Measurements from ENCODE around the gene ZFC3H1.

The ZFC3H1 gene

GRCh38 chr12:71584356-71584755, 79.3 kb downstream of the ZFC3H1 start:
- ATAC-seq, result no peak; the same call in 2 of the 3 replicates
- no peak for TF ChIP-seq ARNTL (CRISPR knock-in tag; IDR thresholded peaks at IDR 0.05; ENCODE audit: borderline replicate concordance, low read depth)
- no peak for TF ChIP-seq GLIS3 (CRISPR knock-in tag; IDR thresholded peaks at IDR 0.05)
- TF ChIP-seq SNAI2 (CRISPR knock-in tag; IDR thresholded peaks at IDR 0.05), result no peak
- TF ChIP-seq, protein P1, sequence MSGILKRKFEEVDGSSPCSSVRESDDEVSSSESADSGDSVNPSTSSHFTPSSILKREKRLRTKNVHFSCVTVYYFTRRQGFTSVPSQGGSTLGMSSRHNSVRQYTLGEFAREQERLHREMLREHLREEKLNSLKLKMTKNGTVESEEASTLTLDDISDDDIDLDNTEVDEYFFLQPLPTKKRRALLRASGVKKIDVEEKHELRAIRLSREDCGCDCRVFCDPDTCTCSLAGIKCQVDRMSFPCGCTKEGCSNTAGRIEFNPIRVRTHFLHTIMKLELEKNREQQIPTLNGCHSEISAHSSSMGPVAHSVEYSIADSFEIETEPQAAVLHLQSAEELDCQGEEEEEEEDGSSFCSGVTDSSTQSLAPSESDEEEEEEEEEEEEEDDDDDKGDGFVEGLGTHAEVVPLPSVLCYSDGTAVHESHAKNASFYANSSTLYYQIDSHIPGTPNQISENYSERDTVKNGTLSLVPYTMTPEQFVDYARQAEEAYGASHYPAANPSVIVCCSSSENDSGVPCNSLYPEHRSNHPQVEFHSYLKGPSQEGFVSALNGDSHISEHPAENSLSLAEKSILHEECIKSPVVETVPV (CRISPR knock-in tag; IDR thresholded peaks at IDR 0.05), result no peak
- no peak for TF ChIP-seq ZNF8 (CRISPR knock-in tag; IDR thresholded peaks at IDR 0.05)
- TF ChIP-seq TOX (CRISPR knock-in tag; IDR thresholded peaks at IDR 0.05; ENCODE audit: borderline replicate concordance), result no peak
- TF ChIP-seq, protein P2, sequence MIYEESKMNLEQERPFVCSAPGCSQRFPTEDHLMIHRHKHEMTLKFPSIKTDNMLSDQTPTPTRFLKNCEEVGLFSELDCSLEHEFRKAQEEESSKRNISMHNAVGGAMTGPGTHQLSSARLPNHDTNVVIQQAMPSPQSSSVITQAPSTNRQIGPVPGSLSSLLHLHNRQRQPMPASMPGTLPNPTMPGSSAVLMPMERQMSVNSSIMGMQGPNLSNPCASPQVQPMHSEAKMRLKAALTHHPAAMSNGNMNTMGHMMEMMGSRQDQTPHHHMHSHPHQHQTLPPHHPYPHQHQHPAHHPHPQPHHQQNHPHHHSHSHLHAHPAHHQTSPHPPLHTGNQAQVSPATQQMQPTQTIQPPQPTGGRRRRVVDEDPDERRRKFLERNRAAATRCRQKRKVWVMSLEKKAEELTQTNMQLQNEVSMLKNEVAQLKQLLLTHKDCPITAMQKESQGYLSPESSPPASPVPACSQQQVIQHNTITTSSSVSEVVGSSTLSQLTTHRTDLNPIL (CRISPR knock-in tag; IDR thresholded peaks at IDR 0.05; ENCODE audit: low read depth), result no peak
- TF ChIP-seq ZFP30 (CRISPR knock-in tag; IDR thresholded peaks at IDR 0.05), result no peak
- TF ChIP-seq ESRRG (CRISPR knock-in tag; IDR thresholded peaks at IDR 0.05), result no peak
- no peak for TF ChIP-seq CSDC2 (CRISPR knock-in tag; IDR thresholded peaks at IDR 0.05)
- TF ChIP-seq ZFP3 (CRISPR knock-in tag; IDR thresholded peaks at IDR 0.05), result no peak
- TF ChIP-seq, protein P3, sequence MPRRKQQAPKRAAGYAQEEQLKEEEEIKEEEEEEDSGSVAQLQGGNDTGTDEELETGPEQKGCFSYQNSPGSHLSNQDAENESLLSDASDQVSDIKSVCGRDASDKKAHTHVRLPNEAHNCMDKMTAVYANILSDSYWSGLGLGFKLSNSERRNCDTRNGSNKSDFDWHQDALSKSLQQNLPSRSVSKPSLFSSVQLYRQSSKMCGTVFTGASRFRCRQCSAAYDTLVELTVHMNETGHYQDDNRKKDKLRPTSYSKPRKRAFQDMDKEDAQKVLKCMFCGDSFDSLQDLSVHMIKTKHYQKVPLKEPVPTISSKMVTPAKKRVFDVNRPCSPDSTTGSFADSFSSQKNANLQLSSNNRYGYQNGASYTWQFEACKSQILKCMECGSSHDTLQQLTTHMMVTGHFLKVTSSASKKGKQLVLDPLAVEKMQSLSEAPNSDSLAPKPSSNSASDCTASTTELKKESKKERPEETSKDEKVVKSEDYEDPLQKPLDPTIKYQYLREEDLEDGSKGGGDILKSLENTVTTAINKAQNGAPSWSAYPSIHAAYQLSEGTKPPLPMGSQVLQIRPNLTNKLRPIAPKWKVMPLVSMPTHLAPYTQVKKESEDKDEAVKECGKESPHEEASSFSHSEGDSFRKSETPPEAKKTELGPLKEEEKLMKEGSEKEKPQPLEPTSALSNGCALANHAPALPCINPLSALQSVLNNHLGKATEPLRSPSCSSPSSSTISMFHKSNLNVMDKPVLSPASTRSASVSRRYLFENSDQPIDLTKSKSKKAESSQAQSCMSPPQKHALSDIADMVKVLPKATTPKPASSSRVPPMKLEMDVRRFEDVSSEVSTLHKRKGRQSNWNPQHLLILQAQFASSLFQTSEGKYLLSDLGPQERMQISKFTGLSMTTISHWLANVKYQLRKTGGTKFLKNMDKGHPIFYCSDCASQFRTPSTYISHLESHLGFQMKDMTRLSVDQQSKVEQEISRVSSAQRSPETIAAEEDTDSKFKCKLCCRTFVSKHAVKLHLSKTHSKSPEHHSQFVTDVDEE (CRISPR knock-in tag; IDR thresholded peaks at IDR 0.05), result no peak
- no peak for TF ChIP-seq ISL1 (CRISPR knock-in tag; IDR thresholded peaks at IDR 0.05)
- TF ChIP-seq TCF4 (CRISPR knock-in tag; IDR thresholded peaks at IDR 0.05; ENCODE audit: borderline replicate concordance), result no peak
- TF ChIP-seq, protein P4, sequence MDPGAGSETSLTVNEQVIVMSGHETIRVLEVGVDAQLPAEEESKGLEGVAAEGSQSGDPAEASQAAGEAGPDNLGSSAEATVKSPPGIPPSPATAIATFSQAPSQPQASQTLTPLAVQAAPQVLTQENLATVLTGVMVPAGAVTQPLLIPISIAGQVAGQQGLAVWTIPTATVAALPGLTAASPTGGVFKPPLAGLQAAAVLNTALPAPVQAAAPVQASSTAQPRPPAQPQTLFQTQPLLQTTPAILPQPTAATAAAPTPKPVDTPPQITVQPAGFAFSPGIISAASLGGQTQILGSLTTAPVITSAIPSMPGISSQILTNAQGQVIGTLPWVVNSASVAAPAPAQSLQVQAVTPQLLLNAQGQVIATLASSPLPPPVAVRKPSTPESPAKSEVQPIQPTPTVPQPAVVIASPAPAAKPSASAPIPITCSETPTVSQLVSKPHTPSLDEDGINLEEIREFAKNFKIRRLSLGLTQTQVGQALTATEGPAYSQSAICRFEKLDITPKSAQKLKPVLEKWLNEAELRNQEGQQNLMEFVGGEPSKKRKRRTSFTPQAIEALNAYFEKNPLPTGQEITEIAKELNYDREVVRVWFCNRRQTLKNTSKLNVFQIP (CRISPR knock-in tag; IDR thresholded peaks at IDR 0.05; ENCODE audit: borderline replicate concordance, low read depth), result no peak
- TF ChIP-seq BACH2 (CRISPR knock-in tag; IDR thresholded peaks at IDR 0.05; ENCODE audit: borderline replicate concordance), result no peak

DNA sequence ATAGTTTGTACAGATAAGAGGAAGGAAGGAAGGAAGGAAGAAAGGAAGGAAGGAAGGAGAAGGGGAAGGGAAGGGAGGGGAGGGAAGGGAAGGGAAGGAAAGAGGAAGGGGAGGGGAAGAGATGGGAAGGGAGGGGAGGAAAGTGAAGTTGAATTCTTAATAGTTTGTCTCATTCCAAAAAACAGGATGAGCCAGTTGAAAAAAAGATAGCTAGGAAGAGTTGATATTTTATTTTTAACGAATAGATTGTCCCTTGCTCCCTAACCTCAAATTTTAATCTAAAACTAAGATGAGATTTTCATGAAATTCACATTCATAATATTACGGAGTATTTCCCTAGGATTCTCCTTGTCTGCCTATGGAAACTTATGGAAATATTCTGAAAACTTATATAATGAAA, 80.7 kb downstream of the ZFC3H1 start:
- no peak for ATAC-seq
- TF ChIP-seq ARNTL (CRISPR knock-in tag; IDR thresholded peaks at IDR 0.05; ENCODE audit: borderline replicate concordance, low read depth), result no peak
- TF ChIP-seq SNAI2 (CRISPR knock-in tag; IDR thresholded peaks at IDR 0.05), result no peak
- no peak for TF ChIP-seq ZNF565 (CRISPR knock-in tag; conservative IDR thresholded peaks at IDR 0.05; ENCODE audit: low read depth)
- TF ChIP-seq BACH2 (CRISPR knock-in tag; IDR thresholded peaks at IDR 0.05; ENCODE audit: borderline replicate concordance), result no peak
- TF ChIP-seq ZFP3 (CRISPR knock-in tag; IDR thresholded peaks at IDR 0.05), result no peak
- no peak for TF ChIP-seq TCF4 (CRISPR knock-in tag; IDR thresholded peaks at IDR 0.05; ENCODE audit: borderline replicate concordance)
- TF ChIP-seq RARB (CRISPR knock-in tag; IDR thresholded peaks at IDR 0.05), result no peak
- TF ChIP-seq, protein P1 (CRISPR knock-in tag; IDR thresholded peaks at IDR 0.05), result no peak
- TF ChIP-seq CSDC2 (CRISPR knock-in tag; IDR thresholded peaks at IDR 0.05), result no peak
- TF ChIP-seq ZNF8 (CRISPR knock-in tag; IDR thresholded peaks at IDR 0.05), result no peak

- no peak for ATAC-seq
- no peak for TF ChIP-seq ZNF8 (CRISPR knock-in tag; IDR thresholded peaks at IDR 0.05)
- TF ChIP-seq ZFP30 (CRISPR knock-in tag; IDR thresholded peaks at IDR 0.05), result no peak
- no peak for TF ChIP-seq ZFP3 (CRISPR knock-in tag; IDR thresholded peaks at IDR 0.05)
- no peak for TF ChIP-seq ARNTL (CRISPR knock-in tag; IDR thresholded peaks at IDR 0.05; ENCODE audit: borderline replicate concordance, low read depth)
- no peak for TF ChIP-seq ZNF70 (CRISPR knock-in tag; IDR thresholded peaks at IDR 0.05)
- TF ChIP-seq, protein P2 (CRISPR knock-in tag; IDR thresholded peaks at IDR 0.05; ENCODE audit: low read depth), result no peak
- TF ChIP-seq ZC3H10 (CRISPR knock-in tag; IDR thresholded peaks at IDR 0.05), result no peak
- no peak for TF ChIP-seq GLIS3 (CRISPR knock-in tag; IDR thresholded peaks at IDR 0.05)
- no peak for TF ChIP-seq TOX (CRISPR knock-in tag; IDR thresholded peaks at IDR 0.05; ENCODE audit: borderline replicate concordance)
- no peak for TF ChIP-seq ESRRG (CRISPR knock-in tag; IDR thresholded peaks at IDR 0.05)
- TF ChIP-seq PPARA (CRISPR knock-in tag; IDR thresholded peaks at IDR 0.05; ENCODE audit: borderline replicate concordance), result no peak
- TF ChIP-seq ZNF565 (CRISPR knock-in tag; conservative IDR thresholded peaks at IDR 0.05; ENCODE audit: low read depth), result no peak
- no peak for TF ChIP-seq PATZ1 (CRISPR knock-in tag; IDR thresholded peaks at IDR 0.05; ENCODE audit: borderline replicate concordance)
- TF ChIP-seq RARB (CRISPR knock-in tag; IDR thresholded peaks at IDR 0.05), result no peak
These were observed 82.4 kb downstream of the ZFC3H1 start for GRCh38 chr12:71581206-71581605.

Data from SK-N-SH treated with all-trans-retinoic acid at 6 μM for 48 hours (cell line).